COLO829 (cell line): ENCODE measurements around the gene FAM3B.
A peak's percentile ranks its signal among the peaks of the same experiment; 100 is the strongest.

Experiments used
- DNase-seq: peaks from one replicate; pipeline ENCODE4 v3.0.0; 2012; ENCODE audit warnings: low spot score

FAM3B gene

GRCh38 chr21:41319273-41319672 lies 2.7 kb downstream of the FAM3B start:
- no peak for DNase-seq

DNA sequence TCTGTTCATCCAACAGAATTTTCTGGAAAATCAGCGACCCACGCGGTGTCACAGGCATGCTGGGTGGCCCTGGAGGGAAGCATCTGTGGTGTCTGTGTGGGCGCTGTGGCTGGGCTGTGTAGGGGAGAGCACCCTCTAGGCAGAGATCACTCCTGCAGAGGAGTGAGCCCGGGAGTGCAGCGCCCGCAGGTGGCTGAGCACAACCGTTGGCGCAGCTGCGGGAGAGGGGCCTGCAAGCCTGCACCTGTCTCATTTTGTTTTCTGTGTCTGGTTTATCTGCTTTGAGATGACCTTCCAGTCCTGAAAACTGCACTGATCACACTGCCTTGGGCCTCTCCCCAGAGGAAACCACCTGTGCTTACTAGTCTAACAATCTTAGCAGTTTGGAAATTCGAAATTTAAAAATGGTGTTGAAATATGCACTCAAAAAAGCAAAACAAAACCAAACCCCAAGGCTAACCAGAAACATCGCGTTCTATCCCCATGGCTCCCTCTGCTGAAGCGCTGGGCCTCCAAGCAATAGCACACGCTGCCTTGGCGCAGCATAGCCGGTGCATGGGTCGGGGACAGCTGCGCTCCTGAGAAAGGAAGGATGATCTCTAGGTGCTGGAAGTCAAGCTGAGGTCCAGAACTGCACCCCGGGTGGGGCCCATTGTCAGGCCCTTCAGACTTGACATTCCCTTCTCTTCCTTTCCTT lies 4.8 kb downstream of the FAM3B start:
- DNase-seq, result no peak

GRCh38 chr21:41321908-41322495 lies 5.4 kb downstream of the FAM3B start:
- no peak for DNase-seq

GRCh38 chr21:41322496-41323382 lies 6.1 kb downstream of the FAM3B start:
- DNase-seq, result no peak

- peak; percentile 57 for DNase-seq
Observed at GRCh38 chr21:41325138-41325912, 8.7 kb downstream of the FAM3B start.

- no peak for DNase-seq
Observed at GRCh38 chr21:41326414-41327080, 9.9 kb downstream of the FAM3B start.

- DNase-seq, result no peak
Observed at GRCh38 chr21:41327753-41328152, 11.2 kb downstream of the FAM3B start.

DNA sequence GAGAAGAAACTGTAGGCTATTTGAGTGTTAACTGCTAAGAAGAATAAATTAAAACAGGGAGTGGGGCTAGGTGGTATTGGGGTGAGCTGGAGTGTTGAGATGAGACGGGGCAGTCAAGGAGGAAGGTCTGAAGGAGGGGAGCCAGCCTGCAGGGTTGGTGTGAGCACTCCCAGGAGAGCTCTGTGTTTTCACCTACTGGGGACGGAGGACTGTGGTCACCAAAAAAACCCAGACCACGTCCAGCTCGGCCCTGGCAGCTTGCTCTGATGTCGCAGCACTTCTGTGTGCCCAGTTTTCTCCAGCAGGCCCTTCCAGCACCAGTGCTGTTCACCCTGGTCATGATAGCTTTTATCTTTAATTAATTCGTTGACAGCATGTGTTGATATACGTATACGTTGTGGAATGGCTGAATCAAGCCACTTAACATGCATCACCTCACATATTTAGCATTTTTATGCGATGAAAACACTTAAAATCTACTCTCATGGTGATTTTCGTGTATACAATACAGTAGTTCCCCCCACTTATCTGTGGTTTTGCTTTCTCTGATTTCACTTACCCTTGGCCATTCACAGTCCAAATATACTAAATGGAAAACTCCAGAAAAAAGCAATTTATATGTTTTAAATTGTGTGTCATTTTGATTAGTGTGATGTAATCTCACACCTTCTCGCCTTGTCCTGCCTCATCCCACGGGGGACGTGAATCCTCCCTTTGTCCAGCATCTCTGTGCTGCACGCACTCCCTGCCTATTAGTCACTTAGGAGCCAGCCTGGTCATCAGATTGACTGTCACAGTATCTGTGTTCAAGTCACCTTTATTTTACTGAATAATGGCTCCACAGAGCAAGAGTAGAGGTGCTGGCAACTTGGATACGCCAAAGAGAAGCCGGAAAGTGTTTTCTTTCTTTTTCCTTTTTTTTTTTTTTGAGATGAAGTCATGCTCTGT lies 12.3 kb downstream of the FAM3B start:
- no peak for DNase-seq

DNA sequence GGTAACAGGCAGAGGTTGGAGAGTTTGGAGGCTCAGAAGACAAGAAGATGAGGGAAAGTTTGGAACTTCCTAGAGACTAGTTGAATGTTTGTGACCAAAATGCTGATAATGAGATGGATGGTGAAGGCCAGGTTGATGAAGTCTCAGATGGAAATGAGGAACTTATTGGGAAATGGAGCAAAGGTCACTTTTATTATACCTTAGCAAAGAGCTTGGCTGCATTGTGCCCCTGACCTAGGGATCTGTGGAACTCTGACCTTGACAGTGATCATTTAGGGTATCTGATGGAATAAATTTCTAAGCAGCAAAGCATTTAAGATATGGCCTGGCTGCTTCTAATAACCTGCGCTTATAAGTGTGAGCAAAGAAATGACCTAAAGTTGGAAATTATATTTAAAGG lies 17.2 kb downstream of the FAM3B start:
- no peak for DNase-seq

DNA sequence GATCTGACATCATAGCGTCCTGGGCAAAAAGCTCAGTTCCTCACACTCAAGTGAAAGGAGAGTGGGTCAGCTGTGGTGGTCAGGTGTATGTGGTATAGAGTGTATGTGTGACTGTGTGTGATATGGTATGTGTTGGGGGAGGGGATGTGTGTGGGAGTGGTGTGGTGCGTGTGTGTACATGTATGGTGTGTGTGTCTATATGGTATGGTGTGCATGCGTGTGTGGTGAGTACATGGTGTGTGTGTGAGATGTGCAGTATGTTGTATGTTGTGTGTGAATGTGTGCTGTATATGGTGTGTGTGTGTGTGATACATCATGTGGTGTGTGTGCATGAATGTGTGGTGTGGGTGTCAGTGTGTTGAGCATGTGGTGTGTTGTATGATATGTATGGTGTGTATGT lies 20.9 kb downstream of the FAM3B start:
- DNase-seq, result no peak

DNA sequence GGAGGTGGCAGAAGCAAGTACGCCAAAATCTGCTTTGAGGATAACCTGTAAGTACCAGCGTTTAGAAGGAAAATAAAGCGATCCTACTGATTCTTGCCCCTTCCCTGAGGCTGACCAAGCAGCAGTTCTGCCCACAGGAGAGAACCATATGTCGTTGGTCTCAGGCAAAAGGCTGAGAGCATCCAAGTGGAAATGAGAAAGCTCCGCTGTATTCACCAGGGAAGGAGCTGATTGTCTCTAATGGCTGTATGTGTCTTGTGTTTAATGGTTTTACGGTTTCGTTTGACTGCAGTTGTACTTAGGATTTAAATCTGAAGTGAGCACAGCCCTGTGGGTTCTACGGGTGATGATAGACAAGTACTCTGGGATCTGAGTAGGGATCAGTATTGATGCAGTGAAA lies 21.9 kb downstream of the FAM3B start:
- DNase-seq, result no peak

DNA sequence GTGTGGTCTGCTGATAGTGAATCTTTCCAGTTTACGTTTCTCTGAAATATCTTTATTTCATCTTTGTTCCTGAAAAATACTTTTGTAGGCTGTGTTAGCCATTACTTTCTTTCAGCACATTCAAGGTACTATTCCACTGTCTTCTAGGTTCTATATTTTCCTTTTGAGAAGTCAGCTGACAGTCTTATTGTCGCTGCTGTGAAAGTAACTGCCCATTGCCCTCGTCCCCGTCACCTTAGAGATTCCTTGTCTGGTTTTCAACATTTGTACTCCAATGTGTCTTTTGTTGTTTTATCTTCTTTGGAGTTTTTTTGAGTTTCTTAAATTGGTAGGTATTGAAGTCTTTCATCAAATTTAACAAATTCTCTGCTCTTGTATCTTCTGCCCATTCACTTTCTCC lies 25.4 kb downstream of the FAM3B start:
- no peak for DNase-seq

DNA sequence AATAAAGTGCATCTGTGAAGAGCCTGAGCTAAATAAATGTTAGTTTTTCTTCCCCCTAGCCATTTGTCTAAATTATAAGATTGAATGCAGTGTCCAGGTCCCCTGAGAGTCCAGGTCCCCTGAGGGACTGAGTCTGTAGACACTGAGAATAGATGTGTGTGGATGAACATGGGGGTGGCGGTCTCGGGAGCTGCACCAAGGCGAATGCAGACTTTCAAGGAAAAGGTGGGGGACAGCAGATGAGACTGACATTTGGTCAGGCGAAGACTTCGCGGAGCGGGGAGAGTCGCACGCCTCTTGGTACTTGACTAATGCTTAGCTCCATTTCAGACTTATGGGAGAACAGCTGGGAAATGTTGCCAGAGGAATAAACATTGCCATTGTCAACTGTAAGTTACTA lies 27.5 kb downstream of the FAM3B start:
- DNase-seq, result no peak

DNA sequence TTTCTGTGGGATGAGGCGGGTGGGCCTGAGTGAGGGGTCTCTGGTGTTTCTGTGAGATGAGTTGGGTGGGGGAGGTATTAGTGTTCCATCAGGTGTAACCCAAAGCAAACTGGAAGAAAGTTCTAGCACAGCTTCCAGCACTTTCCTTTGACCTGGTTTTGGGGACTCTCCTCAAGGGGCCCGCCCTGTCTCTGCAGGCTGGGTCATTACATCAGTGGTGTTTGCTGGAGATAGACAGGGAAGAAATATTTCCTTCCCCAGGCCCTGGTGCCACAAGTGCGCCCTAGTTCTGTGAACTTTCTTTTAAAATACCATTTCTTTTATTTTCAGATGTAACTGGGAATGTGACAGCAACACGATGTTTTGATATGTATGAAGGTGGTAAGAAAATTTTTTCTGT lies 28.8 kb downstream of the FAM3B start:
- DNase-seq, result no peak

- DNase-seq, result no peak
Observed at GRCh38 chr21:41345934-41346685, 29.5 kb downstream of the FAM3B start.

GRCh38 chr21:41346758-41347157 lies 30.2 kb downstream of the FAM3B start:
- DNase-seq, result no peak

DNA sequence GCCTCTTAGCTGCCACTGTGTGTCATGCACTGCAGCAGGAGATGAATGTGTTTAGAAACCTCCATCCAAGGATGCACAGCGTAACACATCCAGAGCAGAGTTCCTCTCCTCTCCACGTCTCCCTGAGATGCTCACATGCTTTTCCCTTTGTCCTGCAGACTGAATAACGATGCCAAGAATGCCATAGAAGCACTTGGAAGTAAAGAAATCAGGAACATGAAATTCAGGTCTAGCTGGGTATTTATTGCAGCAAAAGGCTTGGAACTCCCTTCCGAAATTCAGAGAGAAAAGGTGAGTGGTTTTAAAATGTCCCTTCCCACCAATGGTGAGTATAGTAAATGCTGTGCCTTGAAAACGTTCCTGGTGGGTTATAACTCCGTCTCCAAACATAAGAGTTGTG lies 31.8 kb downstream of the FAM3B start:
- no peak for DNase-seq

DNA sequence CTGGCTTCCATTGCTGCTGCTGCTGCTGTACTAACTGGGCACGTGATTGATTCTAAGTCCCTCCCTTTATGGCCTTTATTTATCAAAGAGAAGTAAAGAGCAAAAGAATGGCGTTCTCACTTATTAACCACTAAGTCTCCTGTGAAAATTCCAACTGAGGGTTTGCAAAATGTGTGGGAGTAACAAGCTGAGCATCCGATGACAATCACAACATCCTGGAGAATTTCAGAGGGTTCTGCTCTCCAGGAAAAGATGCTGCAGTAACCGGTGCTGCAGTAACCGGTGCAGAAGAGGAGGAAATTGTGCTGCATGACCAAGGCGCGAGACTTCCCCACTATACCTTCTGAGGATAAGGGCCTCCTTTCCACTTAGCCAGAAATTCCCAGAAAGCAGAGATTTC lies 32.5 kb downstream of the FAM3B start:
- DNase-seq, result no peak

GRCh38 chr21:41349619-41350390 lies 33.2 kb downstream of the FAM3B start:
- DNase-seq, result no peak
